HAP-1 (cell line): ENCODE data around the gene MLXIP.
"Not testable (repeated sequence)": the region's sequence is repeated elsewhere in the genome, so short reads cannot be mapped to it uniquely, and the experiment has no call there.

Experiments
- DNase-seq, 2 experiments: peaks; one replicate each; pipeline ENCODE4 v3.0.0-alpha.2; 2016 to 2020; ENCODE audit warnings: low spot score in 2 of 2
- H3K27me3 ChIP-seq: fragments of 250-450 bp; sonication (Bioruptor Pico); 2 replicates; pipeline ENCODE4 v1.5.1; 2020; ENCODE audit warnings: low read depth, mild to moderate bottlenecking, moderate library complexity
- H3K36me3 ChIP-seq: fragments of 250-450 bp; sonication (Bioruptor Pico); replicated peaks from 2 replicates; pipeline ENCODE4 v1.5.1; 2020; ENCODE audit warnings: mild to moderate bottlenecking
- H3K4me1 ChIP-seq: fragments of 250-450 bp; sonication (Bioruptor Pico); 2 replicates; pipeline ENCODE4 v1.5.1; 2020; ENCODE audit warnings: mild to moderate bottlenecking
- H3K4me3 ChIP-seq: fragments of 250-450 bp; sonication (Bioruptor Pico); 2 replicates; pipeline ENCODE4 v1.5.1; 2020; ENCODE audit warnings: mild to moderate bottlenecking, moderate library complexity
- H3K9me3 ChIP-seq: fragments of 250-450 bp; sonication (Bioruptor Pico); 2 replicates; pipeline ENCODE4 v1.5.1; 2020; ENCODE audit warnings: mild to moderate bottlenecking, moderate library complexity
- in situ Hi-C: fragments of 300-500 bp; cut with MboI; formaldehyde crosslinking; loops from 3 replicates; pipeline ENCODE4 v1.14.3; 2020; ENCODE audit warnings: low sequenced_read_pairs, inconsistent platforms, mixed read lengths

Gene MLXIP

DNA sequence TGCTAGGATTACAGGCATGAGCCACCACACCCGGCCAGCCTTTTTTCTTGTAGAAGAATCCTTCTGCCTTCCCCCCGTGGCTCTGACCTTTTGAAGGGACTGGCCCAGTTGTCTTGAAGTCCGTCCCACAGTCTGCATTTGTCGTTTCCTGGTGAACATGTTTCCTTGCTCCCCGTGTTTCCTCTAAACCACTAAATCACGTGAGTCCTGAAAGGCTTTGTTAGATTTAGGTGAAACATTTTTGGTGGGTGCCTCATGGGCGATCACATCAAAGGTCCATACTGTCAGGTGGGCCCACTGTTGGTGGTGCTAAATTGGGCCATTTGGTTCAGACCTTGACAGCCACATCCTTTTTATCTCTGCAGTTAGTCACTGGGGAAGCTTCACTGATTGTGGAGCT is 26.3 kb downstream of the MLXIP start:
- DNase-seq, result no peak
- no peaks in the 10 kb centered on the region for H3K9me3 ChIP-seq
- in situ Hi-C loops, result no loop called here
- H3K4me3 ChIP-seq, result no peak overlapping the region
- no peaks in the 10 kb centered on the region for H3K27me3 ChIP-seq
- H3K36me3 ChIP-seq, result no peaks in the 10 kb centered on the region
- H3K4me1 ChIP-seq, result no peaks in the 10 kb centered on the region

DNA sequence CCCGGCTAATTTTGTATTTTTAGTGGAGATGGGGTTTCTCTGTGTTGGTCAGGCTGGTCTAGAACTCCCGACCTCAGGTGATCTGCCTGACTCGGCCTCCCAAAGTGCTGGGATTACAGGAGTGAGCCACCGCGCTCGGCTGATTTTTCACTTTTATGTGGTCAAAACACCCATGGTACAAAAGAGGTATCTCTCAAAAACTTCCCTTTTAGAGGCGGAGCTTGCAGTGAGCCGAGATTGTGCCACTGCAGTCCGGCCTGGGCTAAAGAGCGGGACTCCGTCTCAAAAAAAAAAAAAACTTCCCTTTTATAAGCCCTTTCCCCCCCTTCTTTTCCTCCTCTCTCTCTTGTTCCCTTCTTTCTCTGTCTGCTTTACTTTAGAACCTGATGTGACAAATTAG is 26.9 kb downstream of the MLXIP start:
- H3K4me3 ChIP-seq, H3K4me1 ChIP-seq, H3K9me3 ChIP-seq, H3K36me3 ChIP-seq, H3K27me3 ChIP-seq, in situ Hi-C loops, DNase-seq: not testable (repeated sequence)

DNA sequence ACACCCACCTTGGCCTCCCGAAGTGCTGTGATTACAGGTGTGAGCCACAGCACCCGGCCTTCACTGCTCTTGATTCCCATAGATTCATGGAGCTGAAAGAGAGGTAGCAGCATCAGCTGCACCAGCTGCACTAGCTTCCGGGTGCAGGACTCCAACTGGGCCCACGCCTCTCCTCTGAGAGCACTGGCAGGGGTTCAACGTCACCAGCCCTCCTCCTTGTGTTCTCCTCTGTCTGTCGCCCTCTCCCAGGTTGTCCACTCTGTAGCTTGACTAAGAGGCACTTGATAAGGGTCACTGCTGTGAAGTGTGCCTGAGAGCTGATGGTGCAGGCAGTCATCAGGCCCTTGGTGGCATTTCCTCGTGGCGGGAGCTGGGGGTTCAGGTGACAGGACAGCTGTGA is 28.3 kb downstream of the MLXIP start:
- no peaks in the 10 kb centered on the region for H3K9me3 ChIP-seq
- no peaks in the 10 kb centered on the region for H3K36me3 ChIP-seq
- no peak for DNase-seq
- no peaks in the 10 kb centered on the region for H3K4me1 ChIP-seq
- H3K4me3 ChIP-seq, result no peak overlapping the region
- no peaks in the 10 kb centered on the region for H3K27me3 ChIP-seq
- in situ Hi-C loops, result no loop called here

DNA sequence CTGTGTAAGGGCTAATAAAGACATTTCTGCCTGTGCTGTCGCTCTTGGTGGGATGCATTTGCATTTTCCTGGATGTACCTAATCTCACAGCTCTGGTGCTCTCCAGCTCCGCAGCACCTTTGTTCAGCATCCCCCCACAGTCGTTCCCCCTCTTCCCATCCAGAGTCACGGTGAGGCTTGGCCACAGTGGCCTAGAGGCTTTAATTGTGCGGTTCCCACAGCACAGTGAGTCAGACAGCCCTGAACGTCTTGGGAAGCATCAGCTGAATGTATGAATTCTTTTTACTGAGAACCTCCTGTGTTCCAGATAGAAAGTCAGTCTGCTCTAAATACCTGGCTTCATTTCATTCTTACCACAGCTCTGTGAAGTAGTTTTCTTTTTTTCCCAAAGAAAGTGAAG is 28.7 kb downstream of the MLXIP start:
- no peaks in the 10 kb centered on the region for H3K9me3 ChIP-seq
- in situ Hi-C loops, result no loop called here
- H3K4me3 ChIP-seq, result no peak overlapping the region
- no peaks in the 10 kb centered on the region for H3K36me3 ChIP-seq
- H3K4me1 ChIP-seq, result no peaks in the 10 kb centered on the region
- no peak for DNase-seq
- H3K27me3 ChIP-seq, result no peaks in the 10 kb centered on the region

DNA sequence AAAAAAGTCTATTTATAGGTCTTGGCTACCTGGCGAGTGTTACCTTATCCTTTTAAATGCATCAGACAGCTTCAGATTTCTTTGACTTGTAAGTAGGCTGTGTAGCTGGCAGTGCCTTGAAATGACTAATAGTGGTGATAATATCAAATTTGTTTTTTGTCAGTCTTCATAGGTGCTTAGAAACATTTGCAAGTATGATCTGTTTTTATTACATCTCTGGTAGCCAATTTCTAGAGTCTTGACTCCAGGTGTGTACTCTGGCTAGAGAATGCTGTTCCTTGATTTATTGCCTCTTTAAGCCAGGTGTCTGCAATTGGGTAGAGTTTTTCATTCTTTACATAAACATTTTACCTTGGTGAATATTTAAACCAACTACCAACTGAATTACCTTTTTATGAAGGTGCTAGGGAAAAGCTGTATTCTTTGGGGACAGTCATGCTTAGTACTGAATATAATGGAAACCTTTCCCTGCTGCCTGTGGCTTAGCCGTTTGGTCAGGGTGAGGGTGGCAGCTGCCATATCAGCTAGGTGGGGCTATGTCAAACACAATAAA is 32.6 kb downstream of the MLXIP start:
- no peaks in the 10 kb centered on the region for H3K36me3 ChIP-seq
- H3K9me3 ChIP-seq, result no peaks in the 10 kb centered on the region
- no peaks in the 10 kb centered on the region for H3K27me3 ChIP-seq
- DNase-seq, result no peak
- peaks cover 5% of the 10 kb centered on the region for H3K4me1 ChIP-seq
- in situ Hi-C loops, result no loop called here
- no peak overlapping the region for H3K4me3 ChIP-seq

DNA sequence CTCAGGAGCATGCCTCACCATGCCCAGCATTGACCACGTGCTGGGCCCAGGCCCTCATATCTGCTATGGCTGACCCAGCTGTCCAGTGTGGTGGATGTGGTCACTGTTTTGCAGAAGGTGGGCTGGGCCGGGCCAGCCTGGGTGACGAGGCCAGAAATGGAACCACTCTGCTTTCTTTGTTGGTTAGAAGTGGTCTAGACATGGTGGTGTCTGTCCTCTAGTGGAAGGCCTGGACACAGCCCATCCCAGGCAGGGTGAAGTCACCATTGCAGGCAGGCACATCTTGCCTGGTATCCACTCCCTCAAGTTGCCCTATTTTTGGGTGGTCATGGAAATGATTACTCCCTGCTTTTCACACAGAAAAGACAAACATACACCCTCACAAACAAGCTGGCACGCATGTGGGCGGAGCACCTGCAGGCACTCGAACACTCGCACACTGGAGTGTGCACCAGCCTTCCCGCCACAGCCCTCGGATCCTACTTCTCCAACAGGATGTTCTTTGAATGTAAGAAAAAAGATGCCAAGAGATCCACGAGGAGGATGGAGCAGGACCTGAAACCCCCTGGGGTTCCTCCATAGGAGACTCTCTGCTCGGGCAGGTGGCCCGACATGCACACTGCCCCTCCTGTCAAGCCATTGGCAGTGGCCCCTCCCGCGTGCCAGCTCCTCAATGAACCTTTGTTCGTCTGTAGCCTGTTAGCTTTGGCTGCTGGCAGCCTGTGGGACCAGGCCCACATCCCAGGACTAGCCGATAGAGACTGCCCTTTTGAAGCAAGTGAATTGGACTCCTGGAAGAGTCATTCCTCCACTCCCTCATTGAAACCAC is 38.4 kb downstream of the MLXIP start:
- H3K4me1 ChIP-seq, result peaks cover 5% of the 10 kb centered on the region
- no peak for DNase-seq
- no peaks in the 10 kb centered on the region for H3K9me3 ChIP-seq
- no peak overlapping the region for H3K4me3 ChIP-seq
- in situ Hi-C loops, result no loop called here
- no peaks in the 10 kb centered on the region for H3K27me3 ChIP-seq
- H3K36me3 ChIP-seq, result no peaks in the 10 kb centered on the region

DNA sequence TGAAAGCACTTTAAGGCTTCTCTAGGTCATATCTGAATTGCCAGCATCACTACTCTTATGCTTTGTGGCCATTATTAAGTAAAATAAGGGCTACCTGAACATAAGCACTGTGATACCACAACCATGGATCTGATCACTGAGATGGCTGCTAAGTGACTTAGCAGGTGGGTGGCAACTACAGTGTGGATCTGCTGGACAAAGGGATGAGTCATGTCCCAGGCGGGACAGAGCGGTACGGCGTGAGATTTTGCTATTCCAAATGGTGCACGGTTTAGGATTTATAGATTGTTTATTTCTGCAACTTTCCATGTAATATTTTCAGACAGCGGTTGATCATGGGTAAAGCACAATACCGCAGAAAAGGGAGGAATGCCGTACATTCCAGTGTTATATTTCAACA is 39.4 kb downstream of the MLXIP start:
- in situ Hi-C loops, result no loop called here
- no peak overlapping the region for H3K4me3 ChIP-seq
- no peaks in the 10 kb centered on the region for H3K27me3 ChIP-seq
- no peak for DNase-seq
- H3K9me3 ChIP-seq, result no peaks in the 10 kb centered on the region
- peaks cover 7% of the 10 kb centered on the region for H3K4me1 ChIP-seq
- no peaks in the 10 kb centered on the region for H3K36me3 ChIP-seq

DNA sequence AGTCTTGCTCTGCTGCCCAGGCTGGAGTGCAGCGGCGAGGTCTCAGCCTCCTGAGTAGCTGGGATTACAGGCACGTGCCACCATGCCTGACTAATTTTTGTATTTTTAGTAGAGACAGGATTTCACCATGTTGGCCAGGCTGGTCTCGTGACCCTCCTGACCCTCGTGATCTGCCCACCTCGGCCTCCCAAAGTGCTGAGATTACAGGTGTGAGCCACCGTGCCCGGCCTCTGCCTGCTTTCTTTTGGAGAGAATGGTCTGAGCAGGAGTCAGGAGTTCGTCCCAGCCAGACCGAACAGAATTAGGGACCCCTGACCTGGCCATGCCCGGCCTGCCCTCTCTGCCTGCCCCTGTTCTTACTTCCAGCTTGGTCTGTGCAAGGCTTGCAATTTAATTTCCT is 42.8 kb downstream of the MLXIP start:
- H3K27me3 ChIP-seq, H3K4me3 ChIP-seq, H3K4me1 ChIP-seq, DNase-seq, H3K36me3 ChIP-seq, H3K9me3 ChIP-seq: not testable (repeated sequence)
- in situ Hi-C loops, result loop anchor here (5.0 to 10.0 kb wide), 2 partner anchors 64 to 207 kb away; partner anchors contain the start of gene CFAP251

DNA sequence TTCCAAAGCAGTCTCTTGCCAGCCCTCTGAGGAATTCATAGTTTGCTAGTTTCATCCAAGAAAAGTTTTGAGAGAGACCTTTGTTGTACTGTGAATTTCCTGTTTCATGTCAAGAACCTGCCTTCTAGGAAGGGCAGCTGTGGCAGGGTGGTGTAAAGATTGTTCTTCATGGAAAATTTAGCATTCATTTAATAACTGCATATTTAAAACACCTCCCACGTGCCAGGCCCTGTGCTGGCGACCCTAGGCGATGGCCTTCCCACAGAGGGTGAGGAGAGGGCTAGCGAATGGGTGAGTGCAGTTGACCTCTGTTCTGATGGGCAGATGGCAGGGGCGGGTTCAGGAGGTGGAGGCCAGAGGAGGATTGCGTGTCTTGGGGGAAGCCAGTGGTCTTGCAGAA is 43.2 kb downstream of the MLXIP start:
- Histone ChIP-seq H3K9me3 (no peaks in the 10 kb centered on the region), H3K36me3 (no peaks in the 10 kb centered on the region), H3K27me3 (no peaks in the 10 kb centered on the region), H3K4me3 (no peak overlapping the region), H3K4me1 (peaks cover 3% of the 10 kb centered on the region; the same call in 1 of the 2 replicates)
- no peak for DNase-seq
- in situ Hi-C loops, result loop anchor here (5.0 to 10.0 kb wide), 2 partner anchors 64 to 207 kb away; partner anchors contain the start of gene CFAP251

DNA sequence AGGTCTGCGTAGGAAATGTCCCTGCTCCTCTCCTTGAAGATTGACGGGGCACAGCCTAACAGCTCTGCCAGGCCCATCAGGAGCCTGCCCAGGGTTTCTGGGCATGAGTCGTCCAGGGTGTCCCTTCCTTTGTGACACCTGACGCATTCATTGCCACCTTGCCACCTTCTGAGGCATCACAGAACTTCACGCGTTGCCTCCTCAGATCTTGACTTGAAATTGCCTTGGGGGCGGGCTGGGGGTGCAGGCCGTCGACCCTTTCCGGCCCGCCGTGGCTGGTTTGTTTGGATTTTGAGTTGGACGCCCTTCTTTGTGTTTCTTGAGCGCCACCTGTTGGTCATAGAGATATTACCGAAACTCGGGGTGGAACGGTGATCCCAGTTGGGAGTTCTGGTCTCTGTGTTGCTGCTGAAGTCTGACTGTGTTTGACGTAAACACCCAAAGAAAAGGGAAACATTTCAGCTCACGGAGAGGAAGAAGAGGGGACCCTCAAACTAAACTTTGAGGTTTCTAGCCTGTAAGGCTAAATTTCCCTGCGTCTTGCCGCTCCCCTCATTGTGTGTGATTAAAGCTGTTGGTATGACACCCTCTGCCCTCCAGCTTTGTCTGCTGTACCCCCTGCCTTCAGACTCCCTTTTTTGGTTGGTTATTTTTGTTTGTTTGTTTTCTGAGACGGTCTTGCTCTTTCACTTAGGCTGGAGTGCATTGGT is 44.6 kb downstream of the MLXIP start:
- Histone ChIP-seq H3K4me3 (no peak overlapping the region), H3K9me3 (no peaks in the 10 kb centered on the region), H3K4me1 (peaks cover 3% of the 10 kb centered on the region; the same call in 1 of the 2 replicates), H3K36me3 (peaks cover 5% of the 10 kb centered on the region; the same call in 1 of the 2 replicates), H3K27me3 (no peaks in the 10 kb centered on the region)
- in situ Hi-C loops, result loop anchor here (5.0 to 10.0 kb wide), 2 partner anchors 66 to 208 kb away; partner anchors contain the start of gene CFAP251
- DNase-seq, result peak; percentile 51 to 87

DNA sequence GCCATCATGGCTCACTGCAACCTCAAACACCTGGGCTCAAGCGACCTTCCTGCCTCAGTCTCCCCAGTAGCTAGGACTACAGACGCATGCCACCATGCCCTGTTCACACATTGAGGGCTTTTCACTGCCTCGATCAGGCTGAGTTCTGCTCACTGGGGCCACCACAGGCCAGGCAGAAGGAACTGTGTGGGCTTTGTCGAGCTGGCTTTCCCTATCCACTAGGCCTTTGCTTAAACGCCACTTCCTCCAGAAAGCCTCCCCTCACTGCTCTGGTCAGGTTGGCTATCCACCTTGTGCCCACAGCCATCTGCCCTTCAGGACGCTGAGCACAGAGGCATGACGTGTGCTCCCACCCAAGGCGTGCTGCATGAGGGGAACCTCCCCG is 45.2 kb downstream of the MLXIP start:
- peaks cover 11% of the 10 kb centered on the region for H3K36me3 ChIP-seq
- no peaks in the 10 kb centered on the region for H3K9me3 ChIP-seq
- H3K4me3 ChIP-seq, result no peak overlapping the region
- no peaks in the 10 kb centered on the region for H3K27me3 ChIP-seq
- in situ Hi-C loops, result loop anchor here (5.0 to 10.0 kb wide), 2 partner anchors 66 to 209 kb away; partner anchors contain the start of gene CFAP251
- no peak for DNase-seq
- peaks cover 3% of the 10 kb centered on the region; the same call in 1 of the 2 replicates for H3K4me1 ChIP-seq

DNA sequence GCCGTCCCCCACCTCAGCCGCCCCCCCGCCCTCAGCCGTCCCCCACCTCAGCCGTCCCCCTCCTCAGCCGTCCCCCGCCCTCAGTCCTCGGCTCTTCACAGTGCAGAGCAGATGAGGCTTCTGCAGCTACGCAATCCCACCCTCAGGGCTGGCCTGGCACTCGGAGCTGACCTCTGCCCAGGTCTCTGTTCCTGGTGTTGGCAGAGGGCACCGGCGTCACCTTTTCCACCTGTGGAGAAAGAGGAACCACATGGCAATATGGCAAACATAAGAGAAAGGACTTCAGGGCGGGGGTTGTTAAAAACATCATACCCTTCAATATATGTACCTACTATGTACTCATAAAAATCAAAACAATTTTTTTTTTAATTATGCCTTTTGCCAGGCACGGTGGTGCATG is 45.8 kb downstream of the MLXIP start:
- H3K36me3 ChIP-seq, result peaks cover 15% of the 10 kb centered on the region
- H3K4me3 ChIP-seq, result no peak overlapping the region
- in situ Hi-C loops, result loop anchor here (5.0 to 10.0 kb wide), 2 partner anchors 67 to 210 kb away; partner anchors contain the start of gene CFAP251
- no peak for DNase-seq
- H3K27me3 ChIP-seq, result no peaks in the 10 kb centered on the region
- H3K4me1 ChIP-seq, result peaks cover 3% of the 10 kb centered on the region; the same call in 1 of the 2 replicates
- H3K9me3 ChIP-seq, result no peaks in the 10 kb centered on the region

DNA sequence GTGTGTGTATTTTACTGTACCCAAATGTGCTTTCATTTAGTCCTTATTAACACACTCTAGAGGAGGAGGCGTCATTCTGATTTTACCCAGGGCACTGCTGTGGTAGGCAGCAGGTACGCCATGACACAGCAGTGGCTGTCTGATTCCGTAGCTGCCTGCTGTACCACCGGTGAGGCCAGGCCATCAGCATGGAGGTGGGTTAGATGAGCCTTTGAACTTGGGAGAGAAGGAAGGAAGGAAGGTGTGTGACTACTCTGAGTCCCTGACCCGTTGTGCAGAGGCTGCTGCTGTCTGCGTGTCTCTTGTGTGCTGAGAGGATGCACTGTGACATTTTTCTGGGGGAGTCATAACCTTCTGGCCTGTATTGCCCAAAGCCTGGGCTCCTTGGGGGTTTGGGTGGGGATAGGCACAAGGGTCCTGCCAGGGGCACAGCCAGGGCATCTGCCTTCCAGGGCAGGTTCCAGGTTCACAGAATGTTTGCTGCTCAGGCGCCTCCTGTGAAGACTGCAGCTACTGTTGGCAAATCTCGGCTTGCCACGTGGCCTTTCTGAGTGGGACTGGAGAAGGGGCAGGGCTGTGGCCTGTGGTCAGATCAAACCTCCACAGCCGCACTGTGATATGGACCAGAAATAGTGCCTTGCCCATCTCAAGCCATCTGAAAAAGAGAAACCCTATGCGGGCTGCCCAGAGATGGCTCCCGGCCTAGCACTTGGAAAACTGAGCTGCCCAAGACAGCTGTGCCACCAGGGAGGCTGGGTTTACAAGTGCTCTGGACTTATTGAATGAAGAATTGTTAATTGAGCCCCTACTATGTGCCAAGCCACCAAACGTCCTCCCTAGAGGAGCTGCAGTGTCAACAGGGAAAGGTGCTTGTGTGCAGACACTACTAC is 47.1 kb downstream of the MLXIP start:
- no peak for DNase-seq
- Histone ChIP-seq H3K9me3 (no peaks in the 10 kb centered on the region), H3K4me1 (peaks cover 3% of the 10 kb centered on the region; the same call in 1 of the 2 replicates), H3K4me3 (no peak overlapping the region), H3K36me3 (peaks cover 22% of the 10 kb centered on the region), H3K27me3 (no peaks in the 10 kb centered on the region)
- in situ Hi-C loops, result loop anchor here (10.0 kb wide), 1 partner anchor 211 kb away; the partner anchor contains the start of gene CFAP251
